Measurements from ENCODE around the gene CDK5RAP2. TPM values are rescaled to one million over a fixed set of nuclear protein-coding genes. Genes with fewer than 3 reads are reported as not detected.

CDK5RAP2 gene
- total and polyA plus RNA-seq, 9 of the 15 experiments (the other 6 are each of a cell fraction or from before 2014, with no cell fraction given): 19.9 to 68.8 (median 42.2) TPM

DNA sequence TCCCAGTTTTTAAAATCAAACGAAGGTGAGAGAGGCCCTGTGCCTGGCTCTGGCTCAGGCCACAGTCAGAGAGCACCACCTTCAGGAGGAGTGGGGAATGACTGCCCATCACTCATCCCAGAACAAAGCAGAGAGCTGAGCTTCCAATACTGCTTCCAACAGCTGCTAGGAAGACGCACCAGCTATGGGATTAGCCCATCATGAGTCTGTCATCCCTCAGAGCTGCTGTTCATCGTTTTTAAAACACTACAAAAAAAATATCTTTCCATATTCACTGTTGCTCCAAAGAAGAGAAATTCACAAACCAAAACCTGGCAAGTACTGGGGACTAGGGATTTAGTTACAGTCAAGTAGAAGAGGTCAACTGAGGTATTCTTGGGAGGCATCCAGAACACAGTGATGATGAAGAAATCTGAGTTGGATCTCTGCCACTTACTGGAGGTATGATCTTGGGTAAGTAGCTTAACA is 102.4 kb downstream of the CDK5RAP2 start (continued):
- TF ChIP-seq, protein P1, sequence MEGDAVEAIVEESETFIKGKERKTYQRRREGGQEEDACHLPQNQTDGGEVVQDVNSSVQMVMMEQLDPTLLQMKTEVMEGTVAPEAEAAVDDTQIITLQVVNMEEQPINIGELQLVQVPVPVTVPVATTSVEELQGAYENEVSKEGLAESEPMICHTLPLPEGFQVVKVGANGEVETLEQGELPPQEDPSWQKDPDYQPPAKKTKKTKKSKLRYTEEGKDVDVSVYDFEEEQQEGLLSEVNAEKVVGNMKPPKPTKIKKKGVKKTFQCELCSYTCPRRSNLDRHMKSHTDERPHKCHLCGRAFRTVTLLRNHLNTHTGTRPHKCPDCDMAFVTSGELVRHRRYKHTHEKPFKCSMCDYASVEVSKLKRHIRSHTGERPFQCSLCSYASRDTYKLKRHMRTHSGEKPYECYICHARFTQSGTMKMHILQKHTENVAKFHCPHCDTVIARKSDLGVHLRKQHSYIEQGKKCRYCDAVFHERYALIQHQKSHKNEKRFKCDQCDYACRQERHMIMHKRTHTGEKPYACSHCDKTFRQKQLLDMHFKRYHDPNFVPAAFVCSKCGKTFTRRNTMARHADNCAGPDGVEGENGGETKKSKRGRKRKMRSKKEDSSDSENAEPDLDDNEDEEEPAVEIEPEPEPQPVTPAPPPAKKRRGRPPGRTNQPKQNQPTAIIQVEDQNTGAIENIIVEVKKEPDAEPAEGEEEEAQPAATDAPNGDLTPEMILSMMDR (IDR thresholded peaks at IDR 0.05 in 2 of 3, conservative IDR thresholded peaks at IDR 0.05 in 1 of 3; ENCODE audit: insufficient read depth in 2 of 3, low read depth in 1 of 3, low read length in 3 of 3): peak; percentile 63 to 90 (median 78)
- peak; percentile 52 to 65 for TF ChIP-seq RAD21 (CRISPR knock-in tag; conservative IDR thresholded peaks at IDR 0.05 in 1 of 2, IDR thresholded peaks at IDR 0.05 in 1 of 2)

DNA sequence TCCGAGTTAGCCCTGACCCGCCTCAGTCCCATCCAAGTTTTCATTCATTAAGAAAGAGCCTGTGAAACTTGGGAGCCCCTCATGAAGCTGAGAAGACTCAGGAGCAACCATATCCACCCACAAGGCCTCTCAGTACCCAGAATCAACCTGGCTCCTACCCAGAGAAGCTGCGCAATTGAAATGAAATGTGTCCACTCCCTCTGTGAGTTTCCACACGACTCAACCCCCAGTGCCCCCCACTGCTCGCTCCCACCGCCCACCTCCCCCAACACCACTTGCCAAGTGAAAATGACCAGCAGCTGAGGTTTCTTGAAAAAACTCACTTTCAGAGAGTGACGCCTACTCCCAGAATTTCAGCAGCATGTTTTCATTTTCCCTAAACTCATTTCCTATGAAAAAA is 104.6 kb downstream of the CDK5RAP2 start:
- ChIA-PET POLR2A (no interaction called here), CTCF (ENCODE audit: low intra/inter-chr PET ratio) (no interaction called here)
- 97% methylated on average over 6 of the region's 7 CpGs for WGBS (ENCODE audit: insufficient coverage, low coverage, missing lambda C conversion rate)
- Histone ChIP-seq H4K20me1 (replicated peaks; ENCODE audit: control insufficient read depth, insufficient read depth, low read length) (0 out of 2 replicates have a peak, but pooled peaks cover 3% of the 10 kb centered on the region), H3K4me1 (replicated peaks in 1 of 2; ENCODE audit: control insufficient read depth in 2 of 2, insufficient read depth in 2 of 2, low read length in 2 of 2) (no peaks in the 10 kb centered on the region; a peak in 1 of 5 replicates), H3K27ac (ENCODE audit: extremely low read depth, low read depth, low read length) (no peak overlapping the region), H2AFZ (ENCODE audit: low read depth, low read length) (no peak overlapping the region), H3K9me1 (ENCODE audit: control insufficient read depth, insufficient read depth, low read length) (no peaks in the 10 kb centered on the region), H3K79me2 (ENCODE audit: control insufficient read depth, insufficient read depth, low read length) (no peaks in the 10 kb centered on the region), H3K4me3 (no peak overlapping the region), H3K36me3 (ENCODE audit: control insufficient read depth, insufficient read depth, low read length) (peaks cover 86% of the 10 kb centered on the region), H3K9me3 (replicated peaks; ENCODE audit: control insufficient read depth, insufficient read depth, low read depth, low read length) (no peaks in the 10 kb centered on the region), H3K4me2 (ENCODE audit: insufficient read depth, low read length) (no peak overlapping the region), H3K9ac (ENCODE audit: insufficient read depth in 1 of 2, low read depth in 2 of 2, low read length in 2 of 2) (no peak overlapping the region), H3K27me3 (ENCODE audit: control insufficient read depth in 2 of 2, insufficient read depth in 2 of 2, low read length in 2 of 2) (no peaks in the 10 kb centered on the region)
- intact Hi-C loops (cut with micrococcal nuclease): loop anchor here (5.0 to 10.0 kb wide), 3 partner anchors 71 to 918 kb away; no protein-coding TSS in a partner anchor
- BruUV-seq (replicated peaks): no TSS peak
- in situ Hi-C loops (cut with MboI): no loop called here
- DNase-seq (ENCODE audit: extremely low read depth in 1 of 4, low spot score in 3 of 4) (no peak), FAIRE-seq (no peak), ATAC-seq (no peak)
- no peak for TF ChIP-seq TEAD2 (tag; IDR thresholded peaks at IDR 0.05)
- TF ChIP-seq ETV5 (CRISPR knock-in tag; IDR thresholded peaks at IDR 0.05; ENCODE audit: low read depth): no peak
- TF ChIP-seq HDAC8 (tag; IDR thresholded peaks at IDR 0.05): no peak
- TF ChIP-seq CCNT2 (IDR thresholded peaks at IDR 0.05; ENCODE audit: borderline replicate concordance, extremely low read depth, insufficient read length, low read depth, low read length): no peak
- TF ChIP-seq TAF7 (tag; IDR thresholded peaks at IDR 0.05): no peak

Measured in K562 (cell line).